GM19438 (cell line): ENCODE data around the gene HEXIM1.
A peak's percentile ranks its signal among the peaks of the same experiment; 100 is the strongest.

Experiments
- ATAC-seq: cut with Tn5 transposase; IDR thresholded peaks from one replicate; pipeline ENCODE4 v1.9.1; 2021; ENCODE audit warnings: low read depth; ENCODE audit not compliant: unreplicated experiment

The HEXIM1 gene

DNA sequence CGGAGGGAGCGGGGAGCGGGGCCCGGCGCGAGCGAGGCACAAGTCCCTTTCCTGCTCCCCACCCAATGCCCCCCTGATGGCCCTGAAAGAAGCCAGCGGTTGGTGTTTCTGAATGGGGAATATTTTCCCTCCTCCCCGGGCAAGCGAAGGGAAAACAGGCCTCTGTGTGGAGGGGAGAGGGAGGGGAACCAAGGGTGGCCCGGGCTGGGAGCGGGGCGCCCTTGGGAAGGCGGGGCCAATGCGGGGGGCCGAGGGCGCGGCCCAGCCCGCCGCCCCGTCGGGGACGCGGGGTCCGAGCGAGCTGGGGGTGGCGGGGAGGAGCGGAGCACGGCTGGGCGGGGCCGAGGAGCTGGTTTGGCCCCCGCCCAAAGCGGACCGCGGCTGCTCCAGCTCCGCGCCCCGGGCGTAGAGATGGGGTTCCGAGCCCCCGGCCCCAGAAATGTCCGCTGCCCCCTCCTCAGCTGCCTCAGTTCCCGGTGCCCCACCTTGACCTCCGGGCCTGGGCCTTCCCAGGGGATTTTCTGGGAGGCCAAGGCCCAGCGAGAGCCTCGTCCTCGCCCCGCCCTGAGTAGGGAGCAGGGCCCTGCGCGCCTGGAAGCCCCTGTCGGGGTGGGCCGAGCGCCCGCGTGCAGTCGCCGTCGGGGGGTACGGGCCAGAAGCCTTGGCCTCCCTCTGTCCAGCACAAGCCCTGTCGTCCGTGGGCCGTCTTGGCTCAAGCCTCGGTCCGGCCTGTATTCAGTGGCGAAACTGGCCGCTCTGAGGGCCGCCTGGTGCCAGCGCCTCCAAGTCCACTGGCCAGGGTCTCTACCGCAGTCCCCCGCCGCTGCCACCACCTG, 3.9 kb upstream of the HEXIM1 start:
- no peak for ATAC-seq

DNA sequence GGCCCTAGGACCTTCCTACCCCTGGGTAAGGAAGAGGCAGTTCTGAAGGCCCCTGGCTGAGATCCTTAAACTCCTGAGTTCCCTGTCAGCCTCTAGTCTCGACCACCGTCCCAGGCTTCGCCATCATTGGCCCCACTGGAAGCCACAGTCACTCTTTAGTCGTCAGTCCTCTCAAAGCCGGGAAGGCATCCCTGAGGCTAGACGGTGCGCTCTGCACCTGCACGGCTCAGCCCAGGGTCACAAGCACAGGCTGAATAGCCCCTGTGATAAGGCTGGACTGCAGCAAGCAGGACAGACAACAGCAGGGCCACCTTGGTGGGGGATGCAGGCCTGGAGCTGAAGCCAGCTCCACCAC, 3.3 kb upstream of the HEXIM1 start:
- no peak for ATAC-seq

DNA sequence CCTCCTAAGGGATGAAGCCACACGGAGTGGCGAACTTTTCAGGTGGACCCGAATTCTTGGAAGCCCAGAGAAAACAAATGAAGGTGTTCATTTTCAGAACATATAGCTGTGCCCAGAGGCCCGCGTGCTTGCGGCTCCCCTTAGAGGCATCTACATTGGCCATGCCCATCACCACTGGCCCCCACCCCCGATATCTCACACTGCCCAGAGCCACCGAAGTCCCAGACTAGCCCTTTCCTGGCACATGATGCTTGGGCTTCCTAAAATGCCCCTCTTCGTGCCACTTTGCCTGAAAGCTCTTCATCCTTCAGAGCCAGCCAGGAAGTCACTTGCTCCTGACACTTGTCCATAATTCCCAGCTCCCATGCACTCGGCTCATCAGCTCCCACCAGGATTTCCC, 2.1 kb upstream of the HEXIM1 start:
- no peak for ATAC-seq

DNA sequence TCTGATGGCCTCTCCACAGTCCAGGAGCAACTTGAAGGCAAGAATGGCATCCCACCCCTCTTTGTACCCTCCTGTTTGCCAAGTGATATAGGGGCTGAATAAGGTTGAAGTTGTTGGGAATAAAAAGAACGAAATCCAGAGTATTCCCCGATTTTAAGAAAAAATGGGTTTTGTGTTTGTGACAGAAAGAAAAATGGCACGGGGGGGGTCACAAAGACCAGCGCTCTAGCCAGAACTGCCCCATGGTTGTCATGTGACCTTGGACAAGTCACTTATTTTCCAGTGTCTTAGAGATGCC, 1.7 kb upstream of the HEXIM1 start:
- ATAC-seq = no peak

DNA sequence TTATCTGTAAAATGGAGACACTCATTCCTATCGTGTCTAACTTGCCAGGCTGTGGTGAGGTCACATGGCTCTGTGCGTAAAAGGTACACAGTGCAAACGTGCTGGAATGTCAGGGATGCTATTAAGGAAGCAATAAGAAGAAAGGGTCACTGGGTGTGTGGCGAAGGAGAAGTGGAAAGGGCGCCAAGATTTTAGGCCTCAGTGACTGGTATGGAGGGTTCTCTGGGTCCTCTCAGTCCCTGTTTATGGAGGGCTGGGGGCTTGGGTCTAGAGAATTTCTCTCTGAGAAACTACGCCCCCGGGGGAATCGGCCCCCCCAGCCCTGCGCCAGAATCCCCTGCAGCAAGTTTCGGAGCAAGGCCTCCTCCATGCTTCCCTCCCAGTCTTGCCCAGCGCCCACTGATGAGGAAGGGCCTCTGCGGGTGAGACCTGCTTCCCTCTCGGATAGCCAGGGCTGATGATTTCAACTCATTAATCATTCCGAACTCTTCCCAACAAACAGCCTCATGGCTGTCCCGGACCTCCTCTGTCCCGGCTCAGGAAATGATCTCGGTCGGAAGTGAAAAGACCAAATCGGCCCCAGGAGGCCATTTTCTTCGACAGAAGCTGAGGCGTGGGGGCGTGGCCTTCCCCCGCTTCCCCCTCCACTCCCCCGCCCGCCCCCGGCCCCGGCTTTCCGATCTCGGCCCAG, 1.2 kb upstream of the HEXIM1 start:
- no peak for ATAC-seq

DNA sequence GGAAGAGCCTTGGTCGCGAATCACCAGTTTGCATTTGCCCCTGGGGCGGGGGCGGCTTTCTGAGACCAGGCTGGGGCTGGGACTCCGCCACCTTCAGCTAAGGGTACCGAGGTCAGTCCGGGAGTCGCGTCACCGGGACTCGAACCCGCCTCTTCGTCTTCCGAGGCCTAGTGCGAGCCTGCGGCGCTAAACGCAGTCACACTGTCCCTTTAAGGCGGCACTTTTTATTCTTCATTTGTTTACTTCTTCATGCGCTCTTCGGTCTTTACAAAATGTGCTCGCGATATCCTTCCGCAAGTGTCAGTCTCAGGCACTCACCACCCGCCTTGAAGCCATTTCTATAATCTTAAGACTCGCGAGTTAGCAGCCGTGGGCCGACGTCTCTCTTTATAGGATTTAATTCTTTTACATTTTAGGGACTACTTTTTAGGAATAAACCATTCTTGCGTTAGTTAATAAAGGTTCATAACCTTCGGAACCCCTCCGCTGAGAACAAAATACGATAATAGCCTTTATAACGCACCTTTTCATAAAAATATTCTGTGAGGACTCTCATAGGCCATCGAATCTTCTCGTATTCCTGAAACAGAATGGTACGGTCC, 593 bp upstream of the HEXIM1 start:
- no peak for ATAC-seq

DNA sequence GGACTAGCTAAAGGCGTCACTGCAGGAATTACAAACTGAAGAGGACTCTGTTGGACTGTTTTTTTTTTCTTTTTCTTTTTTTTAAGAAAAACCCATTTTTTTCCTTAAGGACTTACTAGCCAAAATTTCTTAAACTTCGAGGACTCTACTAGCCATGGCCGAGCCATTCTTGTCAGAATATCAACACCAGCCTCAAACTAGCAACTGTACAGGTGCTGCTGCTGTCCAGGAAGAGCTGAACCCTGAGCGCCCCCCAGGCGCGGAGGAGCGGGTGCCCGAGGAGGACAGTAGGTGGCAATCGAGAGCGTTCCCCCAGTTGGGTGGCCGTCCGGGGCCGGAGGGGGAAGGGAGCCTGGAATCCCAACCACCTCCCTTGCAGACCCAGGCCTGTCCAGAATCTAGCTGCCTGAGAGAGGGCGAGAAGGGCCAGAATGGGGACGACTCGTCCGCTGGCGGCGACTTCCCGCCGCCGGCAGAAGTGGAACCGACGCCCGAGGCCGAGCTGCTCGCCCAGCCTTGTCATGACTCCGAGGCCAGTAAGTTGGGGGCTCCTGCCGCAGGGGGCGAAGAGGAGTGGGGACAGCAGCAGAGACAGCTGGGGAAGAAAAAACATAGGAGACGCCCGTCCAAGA, 878 bp downstream of the HEXIM1 start:
- ATAC-seq = no peak

DNA sequence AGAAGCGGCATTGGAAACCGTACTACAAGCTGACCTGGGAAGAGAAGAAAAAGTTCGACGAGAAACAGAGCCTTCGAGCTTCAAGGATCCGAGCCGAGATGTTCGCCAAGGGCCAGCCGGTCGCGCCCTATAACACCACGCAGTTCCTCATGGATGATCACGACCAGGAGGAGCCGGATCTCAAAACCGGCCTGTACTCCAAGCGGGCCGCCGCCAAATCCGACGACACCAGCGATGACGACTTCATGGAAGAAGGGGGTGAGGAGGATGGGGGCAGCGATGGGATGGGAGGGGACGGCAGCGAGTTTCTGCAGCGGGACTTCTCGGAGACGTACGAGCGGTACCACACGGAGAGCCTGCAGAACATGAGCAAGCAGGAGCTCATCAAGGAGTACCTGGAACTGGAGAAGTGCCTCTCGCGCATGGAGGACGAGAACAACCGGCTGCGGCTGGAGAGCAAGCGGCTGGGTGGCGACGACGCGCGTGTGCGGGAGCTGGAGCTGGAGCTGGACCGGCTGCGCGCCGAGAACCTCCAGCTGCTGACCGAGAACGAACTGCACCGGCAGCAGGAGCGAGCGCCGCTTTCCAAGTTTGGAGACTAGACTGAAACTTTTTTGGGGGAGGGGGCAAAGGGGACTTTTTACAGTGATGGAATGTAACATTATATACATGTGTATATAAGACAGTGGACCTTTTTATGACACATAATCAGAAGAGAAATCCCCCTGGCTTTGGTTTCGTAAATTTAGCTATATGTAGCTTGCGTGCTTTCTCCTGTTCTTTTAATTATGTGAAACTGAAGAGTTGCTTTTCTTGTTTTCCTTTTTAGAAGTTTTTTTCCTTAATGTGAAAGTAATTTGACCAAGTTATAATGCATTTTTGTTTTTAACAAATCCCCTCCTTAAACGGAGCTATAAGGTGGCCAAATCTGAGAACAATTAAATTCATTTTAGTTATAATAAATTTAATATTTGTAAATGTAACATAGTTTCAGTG, 1.7 kb downstream of the HEXIM1 start:
- no peak for ATAC-seq

DNA sequence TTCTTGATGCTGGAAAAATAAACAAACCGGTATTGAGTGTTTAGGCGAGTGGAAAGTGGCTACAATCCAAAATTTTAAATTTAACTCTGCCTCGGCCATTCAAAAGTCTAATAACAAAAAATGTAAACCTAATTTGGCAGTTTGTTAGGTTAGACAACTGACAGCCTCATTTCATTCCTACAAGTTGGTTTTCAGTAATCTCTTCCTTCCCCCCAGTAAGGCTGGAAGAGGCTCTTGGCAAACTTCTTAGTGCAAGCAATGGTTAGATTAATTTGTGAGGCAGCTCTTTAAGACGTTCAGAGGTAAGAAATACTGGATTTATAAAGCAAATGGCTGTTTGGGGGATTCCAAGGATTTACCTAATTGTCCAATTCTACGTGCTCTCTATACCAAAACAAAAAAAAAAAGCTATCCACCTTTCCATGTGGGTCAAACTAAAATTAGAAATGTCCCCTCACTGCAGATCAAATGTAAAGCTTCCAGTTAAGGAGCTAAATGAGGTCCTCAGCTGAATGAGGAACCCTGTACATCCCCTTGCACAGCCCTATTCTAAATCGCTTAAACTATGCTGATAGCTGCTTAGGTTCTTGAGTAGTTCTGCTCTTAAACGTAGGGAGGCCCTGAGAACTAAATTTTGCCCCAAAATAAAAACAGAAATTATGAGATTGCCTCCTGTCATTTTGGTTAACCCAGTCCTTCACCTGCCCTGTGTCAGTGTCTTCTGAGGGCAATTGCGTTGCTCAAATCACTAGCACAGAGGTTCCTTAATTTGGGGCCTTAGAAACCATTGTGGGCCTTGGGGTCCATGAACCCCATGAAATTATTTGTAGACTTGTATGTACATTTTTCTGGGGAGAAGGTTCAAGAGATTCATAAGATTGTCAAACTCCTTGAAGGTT, 2.9 kb downstream of the HEXIM1 start:
- no peak for ATAC-seq

DNA sequence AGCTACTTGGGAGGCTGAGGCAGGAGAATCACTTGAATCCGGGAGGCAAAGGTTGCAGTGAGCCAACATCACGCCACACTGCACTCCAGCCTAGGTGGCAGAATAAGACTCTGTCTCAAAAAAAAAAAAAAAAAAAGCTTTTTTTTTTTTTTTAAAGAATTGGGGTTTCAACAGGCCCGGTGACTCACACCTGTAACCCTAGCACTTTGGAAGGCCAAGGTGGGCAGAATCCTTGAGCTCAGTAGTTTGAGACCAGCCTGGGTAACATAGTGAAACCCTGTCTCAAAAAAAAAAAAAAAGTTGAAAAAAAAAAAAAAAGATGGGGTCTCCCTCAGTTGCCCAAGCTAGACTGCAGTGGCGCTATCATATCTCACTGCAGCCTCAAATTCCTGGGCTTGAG, 6.8 kb downstream of the HEXIM1 start:
- no peak for ATAC-seq

DNA sequence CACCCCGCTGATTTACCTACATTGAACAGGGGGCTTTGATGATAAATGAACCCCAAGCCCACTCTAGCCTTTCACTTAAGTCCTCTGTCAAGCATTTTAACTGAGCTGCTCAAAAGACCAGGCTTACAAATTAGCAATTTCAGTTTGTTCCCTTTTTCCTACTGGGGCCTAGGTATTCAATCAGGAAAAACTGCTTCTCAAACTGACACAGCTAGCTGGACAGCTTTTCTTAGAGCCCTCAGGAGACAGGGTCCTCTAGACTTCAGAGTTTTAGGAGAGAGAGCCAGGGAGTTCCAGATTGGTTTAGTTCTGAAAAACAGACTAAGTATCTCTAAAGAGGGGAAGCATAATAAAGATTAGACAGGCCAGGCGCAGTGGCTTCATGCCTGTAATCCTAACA, 7.2 kb downstream of the HEXIM1 start:
- no peak for ATAC-seq

DNA sequence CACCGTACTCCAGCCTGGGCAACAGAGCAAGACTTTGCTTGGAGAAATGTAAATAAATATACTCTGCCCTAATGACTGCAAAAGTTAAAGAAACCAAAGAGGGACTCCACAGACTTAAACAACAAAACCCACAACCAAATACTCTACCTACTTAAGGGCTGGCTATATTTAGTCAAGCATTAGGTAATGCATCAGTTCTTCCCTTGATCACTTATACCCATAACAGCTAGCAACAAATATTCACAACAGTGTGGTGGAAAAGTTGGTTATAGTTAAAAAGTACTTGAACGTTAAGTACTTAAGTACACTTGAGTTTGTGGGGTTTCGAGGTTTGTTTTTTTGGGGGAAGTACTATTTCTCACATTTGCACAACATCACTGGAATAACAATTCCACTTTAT, 8.0 kb downstream of the HEXIM1 start:
- ATAC-seq = no peak

DNA sequence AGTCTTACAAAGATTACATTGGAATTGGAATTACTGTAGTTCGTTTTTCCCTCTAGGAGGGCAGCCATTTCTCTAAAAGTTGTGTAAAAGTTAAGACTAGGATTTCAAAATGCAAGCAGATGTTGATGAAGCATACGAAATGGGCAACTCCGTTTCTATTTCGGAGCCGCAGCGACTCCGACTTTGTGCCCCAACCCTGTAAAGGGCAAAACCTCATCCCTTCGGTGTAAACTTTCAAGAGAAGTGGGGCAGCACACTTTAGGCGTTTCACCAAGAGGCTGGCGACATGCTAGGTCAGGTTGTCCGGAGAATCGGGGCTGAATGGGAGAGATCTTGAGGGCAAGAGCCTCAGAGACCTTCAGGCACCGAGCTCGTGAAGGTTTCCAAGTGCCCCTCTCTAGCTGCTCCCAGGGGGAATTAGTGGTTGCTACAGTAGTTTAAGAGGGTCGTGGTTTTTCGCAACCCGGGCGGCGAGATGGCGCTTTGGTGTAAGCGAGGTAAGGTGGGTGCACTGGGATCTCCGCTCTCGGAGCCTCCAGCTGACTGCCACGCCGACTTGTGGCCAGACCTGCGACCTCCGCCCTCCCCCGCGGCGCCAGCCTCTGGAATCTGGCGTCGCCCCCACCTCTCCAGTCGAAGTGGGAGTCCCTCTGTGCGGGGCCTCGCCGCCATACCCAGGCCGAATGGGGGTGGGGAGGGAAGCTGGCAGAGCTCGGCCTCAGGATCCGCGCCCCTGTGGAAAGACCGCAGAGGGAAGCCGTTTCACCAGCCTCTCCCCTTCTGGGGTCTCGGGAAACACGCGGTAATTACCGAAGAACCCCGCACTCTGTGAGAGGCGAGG, 12.4 kb downstream of the HEXIM1 start:
- ATAC-seq = peak; percentile 20

DNA sequence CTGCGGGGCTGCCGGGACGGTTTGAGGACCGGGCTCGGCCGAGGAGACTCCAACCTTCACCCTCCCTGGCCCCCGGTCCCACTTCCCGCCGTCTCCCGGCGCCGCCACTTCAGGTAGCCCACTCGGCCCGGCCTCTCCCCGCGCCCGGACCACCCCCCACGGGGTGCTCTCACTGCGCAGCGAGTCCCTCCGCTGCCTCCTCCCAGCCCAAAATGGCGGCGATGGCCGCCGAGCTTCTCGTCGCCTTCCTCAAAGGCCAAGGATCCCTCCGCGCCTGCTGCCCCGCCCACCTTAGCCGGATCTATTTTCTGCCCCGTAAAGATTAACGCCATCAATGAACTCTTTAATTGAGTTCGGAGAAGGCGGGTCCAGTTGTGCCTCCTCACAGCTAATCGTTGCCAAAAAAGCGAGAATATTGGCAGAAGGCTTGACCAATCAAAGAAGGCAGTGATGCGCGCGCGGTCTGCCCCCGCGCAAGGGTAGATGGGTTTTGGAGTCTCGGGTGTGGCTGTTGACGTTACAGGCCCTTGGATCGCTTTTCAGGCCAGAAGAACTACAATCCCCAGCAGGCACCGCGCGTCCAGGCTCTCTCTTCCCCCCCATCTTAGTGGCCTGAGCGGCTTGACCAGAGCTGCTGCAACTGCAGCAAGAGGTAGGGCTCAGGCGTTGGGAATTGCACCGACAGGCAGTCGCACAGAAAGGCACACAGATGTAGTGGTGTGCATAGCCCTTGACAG, 13.2 kb downstream of the HEXIM1 start, which contains the start of gene HEXIM2:
Gene HEXIM2, plus strand, starts transcription at position 588 of the 737 bp plus-strand sequence. CDS start 919 bp downstream, outside the sequence.
- peak; percentile 88 for ATAC-seq

DNA sequence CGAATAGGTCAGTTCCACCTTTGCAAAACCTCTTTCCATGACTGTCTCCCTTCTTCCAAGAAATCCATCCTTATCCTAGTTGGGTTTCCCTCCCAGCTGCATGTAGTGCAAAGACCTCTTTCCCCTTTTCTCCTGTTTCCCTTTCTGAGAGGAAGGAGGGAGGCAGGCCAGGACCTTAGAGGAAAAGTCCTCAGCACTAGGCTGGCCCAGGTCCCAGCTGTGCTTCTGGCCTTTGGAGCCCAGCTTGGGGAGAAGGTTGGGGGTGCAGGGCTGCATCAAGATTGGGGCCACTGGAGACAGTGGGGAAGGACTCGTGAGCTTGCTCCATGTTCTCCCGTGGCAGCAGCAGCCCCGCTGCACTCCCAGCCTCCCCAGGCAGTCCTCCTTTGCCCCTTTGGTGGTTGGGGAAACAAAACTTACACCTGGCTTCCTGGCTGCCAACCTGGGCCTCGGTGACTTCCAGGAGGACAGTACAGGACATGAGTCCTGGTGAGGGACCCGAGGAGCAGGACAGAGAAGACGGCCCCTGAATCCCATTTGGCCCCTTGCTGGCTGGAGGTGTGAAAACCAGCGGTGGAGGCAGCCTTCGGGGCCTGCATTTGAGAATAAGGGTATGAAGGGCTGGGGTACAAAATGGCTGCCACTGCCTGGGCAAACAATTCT, 13.9 kb downstream of the HEXIM1 start:
- no peak for ATAC-seq

DNA sequence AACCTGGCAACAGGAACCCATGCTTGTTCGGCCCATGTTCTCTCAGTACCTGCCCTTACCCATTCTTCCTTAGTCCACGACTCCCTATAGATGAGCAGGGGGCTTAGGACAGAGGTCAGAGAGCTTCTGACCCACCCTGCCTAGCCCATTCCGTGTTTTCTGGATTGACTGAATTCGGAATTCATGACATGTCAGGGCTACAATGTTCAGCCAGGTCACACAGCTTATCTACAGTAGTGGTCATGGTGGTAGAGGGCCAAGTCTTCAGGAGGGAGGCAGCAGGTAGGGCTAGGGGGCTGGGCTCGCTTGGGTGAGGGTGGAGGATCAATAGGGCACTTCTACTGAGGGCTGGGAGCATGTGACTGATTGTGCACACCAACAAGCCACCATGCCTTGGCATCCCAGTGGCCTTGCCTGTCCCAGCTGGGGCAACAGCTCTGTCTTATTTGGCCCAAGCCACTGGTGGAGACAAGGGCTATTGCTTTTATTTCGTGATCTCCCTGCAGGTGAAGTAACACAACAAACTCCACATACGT, 16.5 kb downstream of the HEXIM1 start:
- no peak for ATAC-seq
